Neuron (in vitro differentiated cells): Measurements from ENCODE around the gene PIAS1.
"Not testable (repeated sequence)": the region's sequence is repeated elsewhere in the genome, so short reads cannot be mapped to it uniquely, and the experiment has no call there.

Experiments used
- H2AFZ ChIP-seq: one replicate; pipeline ENCODE4 v1.6.1; 2013; ENCODE audit warnings: low read depth, mild to moderate bottlenecking, inconsistent platforms, low read length, moderate library complexity
- H3K27me3 ChIP-seq: one replicate; pipeline ENCODE4 v1.6.1; 2013; ENCODE audit warnings: low read length; ENCODE audit not compliant: insufficient read depth
- H3K36me3 ChIP-seq: one replicate; pipeline ENCODE4 v1.6.1; 2013; ENCODE audit warnings: low read length; ENCODE audit not compliant: insufficient read depth
- H3K4me1 ChIP-seq: one replicate; pipeline ENCODE4 v1.6.1; 2013; ENCODE audit warnings: low read length; ENCODE audit not compliant: insufficient read depth
- H3K4me3 ChIP-seq: 2 replicates; pipeline ENCODE4 v1.5.1; 2013; ENCODE audit warnings: mild to moderate bottlenecking, low read length, moderate library complexity
- H3K9me3 ChIP-seq: one replicate; pipeline ENCODE4 v1.6.1; 2013; ENCODE audit warnings: low read length

PIAS1 gene

DNA sequence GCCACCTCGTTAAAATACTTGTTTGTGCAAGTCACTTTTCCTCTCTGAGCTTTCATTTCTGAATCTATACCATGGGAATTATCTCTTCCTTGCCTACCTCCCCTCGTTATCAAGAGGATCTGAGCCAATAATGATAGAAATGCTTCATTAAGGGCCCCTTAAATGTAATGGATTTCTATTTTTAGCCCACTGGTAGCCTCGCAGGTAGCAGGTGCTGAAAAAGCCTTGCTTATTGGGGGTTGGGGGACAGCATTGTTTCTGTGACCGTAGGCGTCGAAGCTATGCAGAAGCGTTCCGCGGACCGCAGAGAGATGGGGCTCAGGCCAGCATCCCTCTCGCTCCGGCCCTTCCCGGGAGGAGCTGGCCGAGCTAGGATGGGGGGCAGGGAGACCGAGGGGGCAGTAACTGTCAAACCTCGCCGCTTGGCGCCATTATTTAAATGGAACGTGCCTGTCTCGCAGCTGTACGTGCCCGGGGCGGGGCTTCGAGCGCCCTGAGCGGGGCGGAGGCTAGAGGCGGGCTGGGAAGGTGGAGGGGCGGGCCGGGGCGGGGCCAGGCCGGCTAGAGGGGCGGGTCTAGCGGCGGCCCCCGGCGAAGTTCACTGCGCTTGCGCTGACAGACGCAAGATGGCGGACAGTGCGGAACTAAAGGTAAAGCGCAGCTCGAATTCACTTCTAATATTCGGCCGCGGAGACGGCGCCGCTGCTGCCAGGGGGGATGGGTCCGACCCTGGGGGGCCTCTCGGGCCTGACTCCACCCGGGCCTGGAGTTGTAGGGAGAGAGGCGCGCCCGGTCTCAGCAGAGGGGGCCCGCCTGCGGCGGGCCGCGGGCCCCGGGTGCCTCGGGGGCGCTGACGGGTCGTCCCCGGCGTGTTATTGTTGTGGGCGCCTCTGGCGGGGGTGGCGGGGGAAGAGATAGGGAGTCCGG, at the start of gene PIAS1:
TSS of gene PIAS1 (plus strand) at position 615 of the 927 bp plus-strand sequence. CDS start at position 627, 12 bp downstream.
- Histone ChIP-seq H3K36me3 (no peaks in the 10 kb centered on the region), H3K9me3 (no peaks in the 10 kb centered on the region), H2AFZ (peak within 1 kb of the TSS; percentile 74), H3K27me3 (no peaks in the 10 kb centered on the region), H3K4me3 (peak within 1 kb of the TSS; percentile 91), H3K4me1 (peaks cover 30% of the 10 kb centered on the region)

DNA sequence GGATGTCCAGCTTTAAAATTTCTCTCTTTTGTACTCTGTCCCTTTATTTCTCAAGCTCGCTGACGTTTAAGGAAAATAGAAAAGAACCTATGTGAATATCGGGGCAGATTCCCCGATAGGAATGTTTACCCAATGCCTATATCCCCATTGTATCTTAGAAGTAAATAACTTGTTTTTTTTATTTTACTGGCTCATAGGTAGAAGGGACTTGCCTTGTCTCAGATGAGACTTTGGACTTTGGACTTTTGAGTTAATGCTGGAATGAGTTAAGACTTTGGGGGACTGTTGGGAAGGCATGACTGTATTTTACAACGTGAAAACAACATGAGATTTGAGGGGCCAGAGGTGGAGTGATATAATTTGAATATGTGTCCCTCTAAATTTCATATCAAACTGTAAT, 46.5 kb upstream of the PIAS1 start:
- H3K4me1 ChIP-seq, H3K4me3 ChIP-seq, H3K9me3 ChIP-seq, H2AFZ ChIP-seq, H3K36me3 ChIP-seq, H3K27me3 ChIP-seq: not testable (repeated sequence)

DNA sequence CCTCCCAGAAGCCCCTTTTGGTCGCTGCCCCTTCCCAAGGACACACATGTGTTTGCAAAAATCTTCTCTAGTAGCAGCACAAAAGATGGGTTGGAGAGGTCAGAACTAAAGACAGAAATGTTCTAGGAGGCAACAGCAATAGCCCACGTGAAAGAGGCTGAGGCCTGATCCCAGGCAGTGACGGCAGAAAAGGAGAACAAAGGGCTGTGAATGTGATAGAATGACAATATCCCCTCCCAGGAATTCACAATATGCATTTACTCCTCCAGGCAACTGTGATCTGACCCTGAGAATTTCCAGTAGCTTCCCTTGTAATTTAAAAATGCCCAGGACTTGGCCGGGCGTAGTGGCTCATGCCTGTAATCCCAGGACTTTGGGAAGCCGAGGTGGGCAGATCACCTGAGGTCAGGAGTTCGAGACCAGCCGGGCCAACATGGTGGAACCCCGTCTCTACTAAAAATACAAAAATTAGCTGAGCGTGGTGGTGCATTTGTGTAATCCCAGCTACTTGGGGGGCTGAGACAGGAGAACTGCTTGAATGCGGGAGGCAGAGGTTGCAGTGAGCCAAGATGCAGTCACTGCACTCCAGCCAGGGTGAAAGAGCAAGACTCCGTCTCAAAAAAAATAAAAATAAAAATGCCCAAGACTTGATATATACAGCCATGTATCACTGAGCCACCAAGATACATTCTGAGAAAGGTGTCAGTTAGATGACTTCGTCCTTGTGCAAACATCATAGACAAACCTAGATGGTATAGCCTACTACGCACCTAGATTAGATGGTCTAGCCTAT, 43.6 kb upstream of the PIAS1 start:
- H3K36me3 ChIP-seq: no peaks in the 10 kb centered on the region
- no peaks in the 10 kb centered on the region for H3K27me3 ChIP-seq
- H2AFZ ChIP-seq: no peak overlapping the region
- peaks cover 9% of the 10 kb centered on the region for H3K4me1 ChIP-seq
- H3K9me3 ChIP-seq: peaks cover 2% of the 10 kb centered on the region
- no peak overlapping the region for H3K4me3 ChIP-seq

DNA sequence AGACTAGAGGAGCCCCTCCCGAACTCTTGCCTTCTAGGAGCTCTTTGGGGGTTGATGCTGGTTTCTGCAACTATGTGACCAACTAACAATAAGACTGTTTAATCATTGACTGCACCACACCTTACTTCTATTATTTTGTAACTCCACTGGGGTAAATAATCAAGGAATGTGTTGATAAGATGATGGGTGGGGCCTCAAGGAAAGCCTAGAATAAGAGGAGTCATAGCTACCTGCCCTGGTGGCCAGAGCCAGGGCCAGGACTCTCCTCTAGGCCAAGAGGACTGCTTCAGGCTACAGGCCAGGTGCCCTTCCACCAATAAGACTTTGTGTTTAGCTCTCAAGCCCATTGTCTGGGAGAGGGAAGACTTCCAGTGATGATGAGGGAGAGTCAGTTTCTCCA, 41.2 kb upstream of the PIAS1 start:
- no peaks in the 10 kb centered on the region for H3K27me3 ChIP-seq
- no peak overlapping the region for H2AFZ ChIP-seq
- peaks cover 2% of the 10 kb centered on the region for H3K9me3 ChIP-seq
- peaks cover 9% of the 10 kb centered on the region for H3K4me1 ChIP-seq
- no peaks in the 10 kb centered on the region for H3K36me3 ChIP-seq
- H3K4me3 ChIP-seq: no peak overlapping the region

DNA sequence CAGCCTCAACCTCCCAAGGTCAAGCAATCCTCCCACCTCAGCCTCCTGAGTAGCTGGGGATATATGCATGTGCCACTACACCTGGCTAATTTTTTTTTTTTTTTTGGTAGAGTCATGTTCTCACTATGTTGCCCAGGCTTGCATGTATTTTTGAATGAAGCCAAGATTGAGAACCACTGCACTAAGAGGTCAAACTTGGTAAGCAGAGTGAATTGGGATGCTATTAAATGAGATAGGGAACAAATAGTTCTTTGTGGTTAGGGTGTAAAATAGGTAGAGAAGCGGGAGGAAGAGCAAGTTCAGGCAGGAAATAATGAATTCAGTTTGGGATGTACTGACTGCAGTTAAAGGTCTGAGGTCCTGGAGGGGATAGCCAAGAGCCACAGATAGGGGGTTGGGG, 39.9 kb upstream of the PIAS1 start:
- Histone ChIP-seq H3K9me3 (no peaks in the 10 kb centered on the region), H3K4me3 (no peak overlapping the region), H3K4me1 (peaks cover 9% of the 10 kb centered on the region), H2AFZ (no peak overlapping the region), H3K27me3 (no peaks in the 10 kb centered on the region), H3K36me3 (no peaks in the 10 kb centered on the region)

DNA sequence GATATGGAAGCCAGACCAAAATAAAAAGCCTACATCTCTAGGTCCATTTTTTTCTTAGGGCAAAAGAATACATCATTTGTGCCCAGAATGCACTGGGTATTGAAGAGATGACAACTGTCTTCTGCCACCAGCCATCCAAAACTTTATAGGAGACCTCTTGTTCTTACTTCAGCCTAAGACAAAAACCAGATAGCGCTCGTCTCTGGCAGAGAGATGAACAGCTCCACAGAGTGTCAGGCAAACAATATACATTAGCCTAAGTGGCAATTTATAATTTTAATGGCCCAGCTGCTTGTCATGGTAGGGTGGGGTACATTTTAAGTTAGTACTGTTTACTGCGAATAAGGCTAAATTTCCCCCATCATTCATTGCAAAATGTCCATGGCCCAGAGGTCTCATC, 38.9 kb upstream of the PIAS1 start:
- no peak overlapping the region for H3K4me3 ChIP-seq
- no peaks in the 10 kb centered on the region for H3K27me3 ChIP-seq
- no peak overlapping the region for H2AFZ ChIP-seq
- peaks cover 3% of the 10 kb centered on the region for H3K9me3 ChIP-seq
- H3K36me3 ChIP-seq: no peaks in the 10 kb centered on the region
- peaks cover 7% of the 10 kb centered on the region for H3K4me1 ChIP-seq

DNA sequence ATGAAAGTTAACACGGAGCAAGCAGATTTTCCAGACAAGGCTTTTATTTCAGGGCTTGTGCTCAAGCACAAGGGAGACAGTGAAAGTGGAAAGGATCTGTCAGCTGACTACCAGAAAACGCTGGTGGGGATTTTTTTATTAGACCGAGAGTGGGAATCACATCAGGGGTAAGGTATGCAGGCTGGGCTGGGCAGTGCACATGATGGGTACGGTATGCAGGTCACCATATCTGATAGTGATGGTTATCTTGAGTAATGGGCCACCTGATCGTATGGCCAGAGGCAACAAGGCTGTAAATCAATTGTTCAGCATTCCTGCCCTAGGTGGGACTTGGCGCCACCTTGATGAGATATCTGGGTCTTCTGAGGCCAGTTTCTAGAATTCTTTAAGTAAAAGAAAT, 36.9 kb upstream of the PIAS1 start:
- Histone ChIP-seq H3K27me3 (no peaks in the 10 kb centered on the region), H3K36me3 (no peaks in the 10 kb centered on the region), H3K4me1 (no peaks in the 10 kb centered on the region), H2AFZ (no peak overlapping the region), H3K4me3 (no peak overlapping the region), H3K9me3 (peaks cover 3% of the 10 kb centered on the region)

DNA sequence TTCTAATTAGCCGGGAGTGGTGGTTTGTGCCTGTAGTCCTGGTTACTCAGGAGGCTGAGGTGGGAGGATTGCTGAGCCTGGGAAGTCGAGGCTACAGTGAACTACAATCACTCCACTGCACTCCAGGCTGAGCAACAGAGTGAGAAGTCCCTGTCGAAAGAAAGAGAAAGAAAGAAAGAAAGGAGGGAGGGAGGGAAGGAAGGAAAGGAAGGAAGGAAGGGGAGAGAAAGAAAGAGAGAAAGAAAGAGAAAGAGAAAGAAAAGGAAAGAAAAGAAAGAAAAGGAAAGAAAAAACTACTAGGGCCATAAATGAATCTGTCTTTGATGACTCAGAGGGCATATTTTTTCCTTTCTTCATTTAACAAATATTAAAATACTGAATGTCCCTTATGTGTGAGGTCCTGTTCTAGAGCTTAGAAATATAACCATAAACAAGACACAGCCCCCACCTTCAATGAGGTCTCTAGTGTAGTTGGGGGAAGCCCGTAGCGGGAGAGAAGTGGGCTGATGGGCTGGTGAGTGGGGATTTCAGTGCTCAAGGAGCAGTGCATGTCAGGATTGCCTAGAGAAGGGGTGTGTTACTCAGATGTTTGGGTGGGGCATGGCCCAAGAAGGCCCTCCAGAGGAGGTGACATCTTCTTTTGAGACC, 35.2 kb upstream of the PIAS1 start:
- Histone ChIP-seq H3K27me3 (no peaks in the 10 kb centered on the region), H2AFZ (no peak overlapping the region), H3K9me3 (peaks cover 3% of the 10 kb centered on the region), H3K4me1 (no peaks in the 10 kb centered on the region), H3K36me3 (no peaks in the 10 kb centered on the region), H3K4me3 (no peak overlapping the region)

DNA sequence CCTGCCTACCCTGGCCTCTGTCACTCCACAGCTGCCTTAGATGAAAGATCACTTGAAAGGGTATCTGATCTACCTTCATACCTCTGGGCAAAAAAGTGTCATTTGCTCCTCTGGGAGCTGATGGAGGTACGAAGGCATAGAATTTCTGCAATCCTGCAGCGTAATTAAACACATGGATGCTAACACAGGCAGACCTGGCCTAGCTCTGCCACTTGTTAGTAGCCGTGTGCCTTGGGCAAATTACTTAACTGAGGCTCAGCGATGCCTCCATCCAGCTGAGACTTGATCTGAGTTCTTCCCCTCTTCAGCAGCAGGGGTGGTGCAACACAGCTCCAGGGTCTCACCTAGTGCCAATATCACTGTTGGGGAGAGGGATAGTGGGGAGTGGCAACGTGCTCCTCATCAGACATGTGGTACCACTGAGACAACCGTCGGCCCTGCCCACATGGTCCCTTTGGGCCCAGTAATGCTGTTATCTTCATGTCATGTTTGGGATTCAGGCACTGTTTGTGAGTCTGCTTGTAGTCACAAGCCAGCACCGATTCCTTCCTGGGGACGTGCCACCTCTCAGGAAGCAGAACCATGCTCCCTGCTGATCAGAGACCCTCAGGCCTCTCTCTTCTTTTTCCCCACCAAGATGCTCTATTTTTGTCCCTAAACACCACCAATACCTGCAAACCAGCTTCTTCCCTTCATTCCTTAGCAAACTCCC, 34.1 kb upstream of the PIAS1 start:
- H3K9me3 ChIP-seq: peaks cover 3% of the 10 kb centered on the region
- no peak overlapping the region for H2AFZ ChIP-seq
- no peaks in the 10 kb centered on the region for H3K4me1 ChIP-seq
- H3K27me3 ChIP-seq: no peaks in the 10 kb centered on the region
- H3K36me3 ChIP-seq: no peaks in the 10 kb centered on the region
- no peak overlapping the region for H3K4me3 ChIP-seq

DNA sequence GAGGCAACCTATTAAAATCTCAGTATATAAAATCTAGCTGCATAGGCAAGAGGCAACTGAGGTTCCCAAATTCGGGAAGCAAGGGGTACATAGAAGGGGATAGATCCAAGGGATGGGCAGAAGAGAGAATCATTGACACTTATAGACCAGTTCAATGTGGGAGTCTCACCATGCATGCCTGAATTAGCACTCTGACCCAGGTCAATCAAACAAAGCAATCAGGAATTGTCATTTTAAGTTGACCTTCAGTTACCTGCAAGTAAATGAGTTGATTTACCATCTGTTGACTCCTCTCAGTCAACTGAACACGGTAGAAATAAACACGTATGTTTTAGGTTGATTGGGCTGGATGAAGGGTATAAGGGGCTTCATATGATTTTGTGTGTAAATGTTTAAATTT, 33.4 kb upstream of the PIAS1 start:
- no peak overlapping the region for H2AFZ ChIP-seq
- no peaks in the 10 kb centered on the region for H3K36me3 ChIP-seq
- H3K9me3 ChIP-seq: peaks cover 3% of the 10 kb centered on the region
- H3K4me1 ChIP-seq: no peaks in the 10 kb centered on the region
- H3K27me3 ChIP-seq: no peaks in the 10 kb centered on the region
- no peak overlapping the region for H3K4me3 ChIP-seq

DNA sequence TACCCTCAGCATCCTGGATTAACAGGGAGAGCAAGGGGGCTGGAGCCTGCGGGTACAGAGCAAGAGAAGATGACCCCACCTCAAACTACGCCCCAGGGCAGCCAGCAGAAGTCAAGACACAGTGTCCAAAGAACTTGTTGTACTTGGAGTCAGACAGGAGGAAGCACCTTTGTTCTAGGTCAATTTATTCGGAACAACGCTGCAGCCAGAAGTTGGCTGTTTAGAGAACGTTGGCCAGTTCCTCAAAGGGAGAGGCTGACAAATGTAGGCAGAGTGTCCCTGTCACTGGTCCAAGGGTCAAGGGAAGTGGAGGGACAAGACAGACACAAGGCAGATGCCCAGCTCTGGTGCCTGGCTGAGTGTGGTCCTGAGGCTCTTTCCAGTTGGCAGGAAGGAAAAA, 32.1 kb upstream of the PIAS1 start:
- no peaks in the 10 kb centered on the region for H3K4me1 ChIP-seq
- H3K4me3 ChIP-seq: no peak overlapping the region
- no peak overlapping the region for H2AFZ ChIP-seq
- H3K36me3 ChIP-seq: no peaks in the 10 kb centered on the region
- H3K9me3 ChIP-seq: peaks cover 3% of the 10 kb centered on the region
- H3K27me3 ChIP-seq: no peaks in the 10 kb centered on the region

DNA sequence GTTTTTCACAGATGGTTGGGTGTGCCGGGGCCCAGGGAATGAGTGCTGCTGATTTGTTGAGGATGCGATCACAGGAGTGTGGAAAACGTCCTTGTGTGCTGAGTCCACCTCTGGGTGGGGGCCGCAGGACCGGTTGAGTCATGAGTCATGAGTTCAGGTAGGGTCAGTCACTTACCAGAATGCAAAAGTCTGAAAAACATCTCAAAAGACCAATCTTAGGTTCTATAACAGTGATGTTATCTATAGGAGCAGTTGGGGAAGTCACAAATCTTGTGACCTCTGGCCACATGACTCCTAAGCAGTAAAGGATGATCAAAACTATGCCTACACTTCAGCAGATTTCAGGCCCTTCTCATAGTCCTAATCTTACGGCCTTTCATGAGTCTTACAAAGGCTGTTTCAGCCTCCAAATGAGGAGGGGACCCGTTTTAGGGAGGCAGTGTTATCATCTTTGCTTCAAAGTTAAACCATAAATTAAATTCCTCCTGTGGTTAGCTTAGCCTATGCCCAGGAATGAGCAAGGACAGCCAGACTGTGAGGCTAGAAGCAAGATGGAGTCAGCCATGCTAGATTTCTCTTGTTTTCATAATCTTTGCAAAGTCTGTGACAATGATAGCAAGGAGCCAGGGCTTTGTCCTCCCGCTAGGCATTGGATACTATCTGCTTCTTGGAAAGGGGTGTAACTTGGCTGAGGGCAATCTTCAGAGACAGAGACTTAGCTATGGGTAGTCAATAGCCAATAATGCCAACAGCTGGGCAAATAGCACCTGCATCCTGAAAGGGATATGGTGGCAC, 30.6 kb upstream of the PIAS1 start:
- Histone ChIP-seq H3K36me3 (no peaks in the 10 kb centered on the region), H3K9me3 (peaks cover 3% of the 10 kb centered on the region), H3K4me1 (no peaks in the 10 kb centered on the region), H3K27me3 (peaks cover 2% of the 10 kb centered on the region), H3K4me3 (no peak overlapping the region), H2AFZ (no peak overlapping the region)
